ENCODE measurements around the gene CNTNAP2. TPM values are rescaled to one million over a fixed set of nuclear protein-coding genes. Genes with fewer than 3 reads are reported as not detected.

CNTNAP2 gene
- total RNA-seq, 1 experiment from 2014 or later = 0.03 TPM

DNA sequence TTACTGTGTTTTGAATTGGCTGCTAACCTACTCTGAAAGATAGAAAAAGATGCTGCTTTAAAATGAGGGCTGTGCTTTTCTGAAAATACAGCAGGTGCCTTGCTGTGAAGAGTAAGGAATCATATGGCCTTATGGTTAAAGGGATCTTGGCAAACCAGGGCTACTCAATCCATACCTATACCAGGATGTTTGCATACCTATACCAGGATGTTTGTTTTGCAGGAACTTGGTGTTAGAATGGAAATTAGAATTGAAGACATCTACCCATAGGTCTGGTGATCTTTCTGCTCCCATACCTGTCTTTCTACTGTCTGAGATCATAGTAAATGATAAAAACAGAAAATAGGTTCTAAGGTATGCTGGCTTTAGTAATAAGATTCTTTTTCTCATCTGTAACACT is 2273.8 kb downstream of the CNTNAP2 start:
- ATAC-seq = no peak
- H3K27me3 ChIP-seq (ENCODE audit: control insufficient read depth, insufficient read depth, low read length) = peaks cover 7% of the 10 kb centered on the region
- no peak overlapping the region for H3K27ac ChIP-seq (ENCODE audit: low read length)
- H3K36me3 ChIP-seq (ENCODE audit: control insufficient read depth, insufficient read depth, low read length) = no peaks in the 10 kb centered on the region
- H3K4me1 ChIP-seq (ENCODE audit: control insufficient read depth, insufficient read depth, low read length) = no peaks in the 10 kb centered on the region
- no peaks in the 10 kb centered on the region for H3K9me3 ChIP-seq (ENCODE audit: control insufficient read depth, insufficient read depth, low read depth, low read length)
- ChIA-PET CTCF (no interaction called here), POLR2A (no interaction called here)
- intact Hi-C loops (cut with micrococcal nuclease; ENCODE audit: unreplicated experiment) = no loop called here
- DNase-seq (ENCODE audit: low read depth, low spot score) = no peak
- BruUV-seq (replicated peaks) = no TSS peak
- TF ChIP-seq TCF7L2 (IDR thresholded peaks at IDR 0.05; ENCODE audit: low read depth, low read length) = no peak
- TF ChIP-seq SIN3A (IDR thresholded peaks at IDR 0.05; ENCODE audit: borderline replicate concordance, insufficient read depth, low read depth, low read length) = no peak
- TF ChIP-seq, protein P1, sequence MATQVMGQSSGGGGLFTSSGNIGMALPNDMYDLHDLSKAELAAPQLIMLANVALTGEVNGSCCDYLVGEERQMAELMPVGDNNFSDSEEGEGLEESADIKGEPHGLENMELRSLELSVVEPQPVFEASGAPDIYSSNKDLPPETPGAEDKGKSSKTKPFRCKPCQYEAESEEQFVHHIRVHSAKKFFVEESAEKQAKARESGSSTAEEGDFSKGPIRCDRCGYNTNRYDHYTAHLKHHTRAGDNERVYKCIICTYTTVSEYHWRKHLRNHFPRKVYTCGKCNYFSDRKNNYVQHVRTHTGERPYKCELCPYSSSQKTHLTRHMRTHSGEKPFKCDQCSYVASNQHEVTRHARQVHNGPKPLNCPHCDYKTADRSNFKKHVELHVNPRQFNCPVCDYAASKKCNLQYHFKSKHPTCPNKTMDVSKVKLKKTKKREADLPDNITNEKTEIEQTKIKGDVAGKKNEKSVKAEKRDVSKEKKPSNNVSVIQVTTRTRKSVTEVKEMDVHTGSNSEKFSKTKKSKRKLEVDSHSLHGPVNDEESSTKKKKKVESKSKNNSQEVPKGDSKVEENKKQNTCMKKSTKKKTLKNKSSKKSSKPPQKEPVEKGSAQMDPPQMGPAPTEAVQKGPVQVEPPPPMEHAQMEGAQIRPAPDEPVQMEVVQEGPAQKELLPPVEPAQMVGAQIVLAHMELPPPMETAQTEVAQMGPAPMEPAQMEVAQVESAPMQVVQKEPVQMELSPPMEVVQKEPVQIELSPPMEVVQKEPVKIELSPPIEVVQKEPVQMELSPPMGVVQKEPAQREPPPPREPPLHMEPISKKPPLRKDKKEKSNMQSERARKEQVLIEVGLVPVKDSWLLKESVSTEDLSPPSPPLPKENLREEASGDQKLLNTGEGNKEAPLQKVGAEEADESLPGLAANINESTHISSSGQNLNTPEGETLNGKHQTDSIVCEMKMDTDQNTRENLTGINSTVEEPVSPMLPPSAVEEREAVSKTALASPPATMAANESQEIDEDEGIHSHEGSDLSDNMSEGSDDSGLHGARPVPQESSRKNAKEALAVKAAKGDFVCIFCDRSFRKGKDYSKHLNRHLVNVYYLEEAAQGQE (IDR thresholded peaks at IDR 0.05; ENCODE audit: insufficient read depth in 1 of 2, low read depth in 2 of 2, low read length in 1 of 2) = no peak
- TF ChIP-seq POLR2AphosphoS5 (IDR thresholded peaks at IDR 0.05; ENCODE audit: low read depth, low read length) = no peak
- TF ChIP-seq, protein P2, sequence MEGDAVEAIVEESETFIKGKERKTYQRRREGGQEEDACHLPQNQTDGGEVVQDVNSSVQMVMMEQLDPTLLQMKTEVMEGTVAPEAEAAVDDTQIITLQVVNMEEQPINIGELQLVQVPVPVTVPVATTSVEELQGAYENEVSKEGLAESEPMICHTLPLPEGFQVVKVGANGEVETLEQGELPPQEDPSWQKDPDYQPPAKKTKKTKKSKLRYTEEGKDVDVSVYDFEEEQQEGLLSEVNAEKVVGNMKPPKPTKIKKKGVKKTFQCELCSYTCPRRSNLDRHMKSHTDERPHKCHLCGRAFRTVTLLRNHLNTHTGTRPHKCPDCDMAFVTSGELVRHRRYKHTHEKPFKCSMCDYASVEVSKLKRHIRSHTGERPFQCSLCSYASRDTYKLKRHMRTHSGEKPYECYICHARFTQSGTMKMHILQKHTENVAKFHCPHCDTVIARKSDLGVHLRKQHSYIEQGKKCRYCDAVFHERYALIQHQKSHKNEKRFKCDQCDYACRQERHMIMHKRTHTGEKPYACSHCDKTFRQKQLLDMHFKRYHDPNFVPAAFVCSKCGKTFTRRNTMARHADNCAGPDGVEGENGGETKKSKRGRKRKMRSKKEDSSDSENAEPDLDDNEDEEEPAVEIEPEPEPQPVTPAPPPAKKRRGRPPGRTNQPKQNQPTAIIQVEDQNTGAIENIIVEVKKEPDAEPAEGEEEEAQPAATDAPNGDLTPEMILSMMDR (IDR thresholded peaks at IDR 0.05) = no peak
- in situ Hi-C loops (cut with HindIII; ENCODE audit: low pct_unique_long_range_greater_than_20kb, low sequenced_read_pairs) = no loop called here
- H3K4me3 ChIP-seq (ENCODE audit: low read depth in 2 of 2, low read length in 2 of 2) = no peak overlapping the region

DNA sequence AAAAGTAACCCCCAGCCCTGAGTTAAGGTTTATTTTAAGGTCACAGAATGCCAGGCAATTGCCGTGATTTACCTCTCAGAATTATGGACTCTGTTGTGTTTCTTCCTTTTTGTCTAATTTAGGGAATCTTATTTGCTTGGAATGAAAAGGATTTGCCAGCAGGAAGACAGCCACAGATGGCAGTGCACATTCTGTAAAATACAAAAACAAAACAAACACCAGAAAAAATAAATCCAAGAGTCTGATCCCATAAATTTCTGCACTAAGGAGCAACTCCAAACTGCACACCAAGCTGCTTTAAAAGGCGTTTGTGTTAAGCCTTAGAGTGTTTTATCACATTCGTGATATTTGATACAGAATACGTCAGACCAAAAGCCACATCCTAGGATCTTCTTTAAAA is 2275.0 kb downstream of the CNTNAP2 start:
- intact Hi-C loops (cut with micrococcal nuclease; ENCODE audit: unreplicated experiment) = no loop called here
- DNase-seq (ENCODE audit: low read depth, low spot score) (no peak), ATAC-seq (no peak)
- no TSS peak for BruUV-seq (replicated peaks)
- ChIA-PET CTCF (no interaction called here), POLR2A (no interaction called here)
- Histone ChIP-seq H3K4me1 (ENCODE audit: control insufficient read depth, insufficient read depth, low read length) (no peaks in the 10 kb centered on the region), H3K27me3 (ENCODE audit: control insufficient read depth, insufficient read depth, low read length) (peaks cover 10% of the 10 kb centered on the region), H3K4me3 (ENCODE audit: low read depth in 2 of 2, low read length in 2 of 2) (no peak overlapping the region), H3K36me3 (ENCODE audit: control insufficient read depth, insufficient read depth, low read length) (no peaks in the 10 kb centered on the region), H3K9me3 (ENCODE audit: control insufficient read depth, insufficient read depth, low read depth, low read length) (no peaks in the 10 kb centered on the region), H3K27ac (ENCODE audit: low read length) (no peak overlapping the region)
- in situ Hi-C loops (cut with HindIII; ENCODE audit: low pct_unique_long_range_greater_than_20kb, low sequenced_read_pairs) = no loop called here
- no peak for TF ChIP-seq TCF7L2 (IDR thresholded peaks at IDR 0.05; ENCODE audit: low read depth, low read length)
- TF ChIP-seq, protein P1 (IDR thresholded peaks at IDR 0.05; ENCODE audit: insufficient read depth in 1 of 2, low read depth in 2 of 2, low read length in 1 of 2) = no peak
